ENCODE results near the gene SORCS2. TPM values are rescaled to one million over a fixed set of nuclear protein-coding genes. Genes with fewer than 3 reads are reported as not detected.

Gene SORCS2
- total RNA-seq, 1 experiment from 2014 or later: not detected

- no peak within 1 kb of the TSS for H3K27ac Mint-ChIP-seq (ENCODE audit: unreplicated experiment)
- intact Hi-C loops (cut with micrococcal nuclease; ENCODE audit: unreplicated experiment): no loop called here
- H3K9me3 Mint-ChIP-seq (ENCODE audit: low read depth, unreplicated experiment): no peaks in the 10 kb centered on the region
- no peaks in the 10 kb centered on the region for H3K36me3 Mint-ChIP-seq (ENCODE audit: insufficient read depth, unreplicated experiment)
- DNase-seq: peak; percentile 71
- H3K4me3 Mint-ChIP-seq (ENCODE audit: low read depth, unreplicated experiment): no peak within 1 kb of the TSS
- peaks cover 23% of the 10 kb centered on the region for H3K27me3 Mint-ChIP-seq (ENCODE audit: unreplicated experiment)
- H3K4me1 Mint-ChIP-seq (ENCODE audit: low read depth, unreplicated experiment): peaks cover 25% of the 10 kb centered on the region
- no peak for TF ChIP-seq CTCF (IDR thresholded peaks at IDR 0.05; ENCODE audit: unreplicated experiment)
- CTCF ChIA-PET: interaction anchor here (1.2 kb wide), 1 partner anchor 15 kb away, joined by 3 read pairs; no protein-coding TSS in a partner anchor
- no TSS peak for BruUV-seq (replicated peaks)
Measured at GRCh38 chr4:7434766-7435150, 242.4 kb downstream of the SORCS2 start, which contains the start of gene PSAPL1. TSS of gene PSAPL1 (minus strand) at chr4:7434930. CDS start at chr4:7434879, 51 bp downstream.

GRCh38 chr4:7435471-7436061 is 243.2 kb downstream of the SORCS2 start:
- no peak for TF ChIP-seq CTCF (IDR thresholded peaks at IDR 0.05; ENCODE audit: unreplicated experiment)
- H3K4me3 Mint-ChIP-seq (ENCODE audit: low read depth, unreplicated experiment): no peak overlapping the region
- H3K27me3 Mint-ChIP-seq (ENCODE audit: unreplicated experiment): peaks cover 27% of the 10 kb centered on the region
- H3K9me3 Mint-ChIP-seq (ENCODE audit: low read depth, unreplicated experiment): no peaks in the 10 kb centered on the region
- intact Hi-C loops (cut with micrococcal nuclease; ENCODE audit: unreplicated experiment): no loop called here
- DNase-seq: no peak
- H3K36me3 Mint-ChIP-seq (ENCODE audit: insufficient read depth, unreplicated experiment): no peaks in the 10 kb centered on the region
- H3K4me1 Mint-ChIP-seq (ENCODE audit: low read depth, unreplicated experiment): peaks cover 17% of the 10 kb centered on the region
- CTCF ChIA-PET: interaction anchor here (1.2 kb wide), 1 partner anchor 16 kb away, joined by 3 read pairs; no protein-coding TSS in a partner anchor
- H3K27ac Mint-ChIP-seq (ENCODE audit: unreplicated experiment): no peak overlapping the region
- BruUV-seq (replicated peaks): no TSS peak

GRCh38 chr4:7436256-7436655 is 243.9 kb downstream of the SORCS2 start:
- Mint-ChIP-seq H3K27ac (ENCODE audit: unreplicated experiment) (no peak overlapping the region), H3K4me3 (ENCODE audit: low read depth, unreplicated experiment) (no peak overlapping the region), H3K9me3 (ENCODE audit: low read depth, unreplicated experiment) (no peaks in the 10 kb centered on the region), H3K36me3 (ENCODE audit: insufficient read depth, unreplicated experiment) (no peaks in the 10 kb centered on the region), H3K4me1 (ENCODE audit: low read depth, unreplicated experiment) (peaks cover 12% of the 10 kb centered on the region), H3K27me3 (ENCODE audit: unreplicated experiment) (peaks cover 27% of the 10 kb centered on the region)
- no peak for DNase-seq
- no TSS peak for BruUV-seq (replicated peaks)
- CTCF ChIA-PET: no interaction called here
- TF ChIP-seq CTCF (IDR thresholded peaks at IDR 0.05; ENCODE audit: unreplicated experiment): no peak
- intact Hi-C loops (cut with micrococcal nuclease; ENCODE audit: unreplicated experiment): no loop called here

GRCh38 chr4:7439699-7440098 is 247.4 kb downstream of the SORCS2 start:
- Mint-ChIP-seq H3K9me3 (ENCODE audit: low read depth, unreplicated experiment) (no peaks in the 10 kb centered on the region), H3K27ac (ENCODE audit: unreplicated experiment) (no peak overlapping the region), H3K4me1 (ENCODE audit: low read depth, unreplicated experiment) (peaks cover 12% of the 10 kb centered on the region), H3K4me3 (ENCODE audit: low read depth, unreplicated experiment) (no peak overlapping the region), H3K36me3 (ENCODE audit: insufficient read depth, unreplicated experiment) (no peaks in the 10 kb centered on the region), H3K27me3 (ENCODE audit: unreplicated experiment) (peaks cover 39% of the 10 kb centered on the region)
- intact Hi-C loops (cut with micrococcal nuclease; ENCODE audit: unreplicated experiment): no loop called here
- no peak for TF ChIP-seq CTCF (IDR thresholded peaks at IDR 0.05; ENCODE audit: unreplicated experiment)
- BruUV-seq (replicated peaks): no TSS peak
- CTCF ChIA-PET: no interaction called here
- DNase-seq: no peak
